Measurements from ENCODE around the gene GLB1L2.

DNA sequence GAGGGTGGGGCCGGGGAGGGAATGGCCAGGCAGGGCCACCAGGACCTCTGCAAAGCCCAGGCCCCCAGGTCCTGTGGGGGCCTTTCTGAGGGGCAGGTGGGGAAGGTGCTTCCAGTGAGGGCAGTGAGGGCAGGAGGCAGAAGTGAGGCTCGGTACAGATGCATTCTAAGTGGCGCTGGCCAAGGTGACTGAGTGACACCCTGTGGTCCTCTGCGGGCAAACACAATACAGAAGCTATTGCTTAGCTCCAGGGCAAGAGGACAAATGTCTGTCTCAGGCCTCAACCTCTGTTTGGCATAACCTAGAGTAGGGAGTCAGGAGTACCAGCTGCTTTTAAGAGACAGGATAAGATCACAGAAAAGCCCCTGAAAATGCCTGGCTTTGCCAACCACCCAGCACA, 49.0 kb downstream of the GLB1L2 start:
- TF ChIP-seq, protein P1, sequence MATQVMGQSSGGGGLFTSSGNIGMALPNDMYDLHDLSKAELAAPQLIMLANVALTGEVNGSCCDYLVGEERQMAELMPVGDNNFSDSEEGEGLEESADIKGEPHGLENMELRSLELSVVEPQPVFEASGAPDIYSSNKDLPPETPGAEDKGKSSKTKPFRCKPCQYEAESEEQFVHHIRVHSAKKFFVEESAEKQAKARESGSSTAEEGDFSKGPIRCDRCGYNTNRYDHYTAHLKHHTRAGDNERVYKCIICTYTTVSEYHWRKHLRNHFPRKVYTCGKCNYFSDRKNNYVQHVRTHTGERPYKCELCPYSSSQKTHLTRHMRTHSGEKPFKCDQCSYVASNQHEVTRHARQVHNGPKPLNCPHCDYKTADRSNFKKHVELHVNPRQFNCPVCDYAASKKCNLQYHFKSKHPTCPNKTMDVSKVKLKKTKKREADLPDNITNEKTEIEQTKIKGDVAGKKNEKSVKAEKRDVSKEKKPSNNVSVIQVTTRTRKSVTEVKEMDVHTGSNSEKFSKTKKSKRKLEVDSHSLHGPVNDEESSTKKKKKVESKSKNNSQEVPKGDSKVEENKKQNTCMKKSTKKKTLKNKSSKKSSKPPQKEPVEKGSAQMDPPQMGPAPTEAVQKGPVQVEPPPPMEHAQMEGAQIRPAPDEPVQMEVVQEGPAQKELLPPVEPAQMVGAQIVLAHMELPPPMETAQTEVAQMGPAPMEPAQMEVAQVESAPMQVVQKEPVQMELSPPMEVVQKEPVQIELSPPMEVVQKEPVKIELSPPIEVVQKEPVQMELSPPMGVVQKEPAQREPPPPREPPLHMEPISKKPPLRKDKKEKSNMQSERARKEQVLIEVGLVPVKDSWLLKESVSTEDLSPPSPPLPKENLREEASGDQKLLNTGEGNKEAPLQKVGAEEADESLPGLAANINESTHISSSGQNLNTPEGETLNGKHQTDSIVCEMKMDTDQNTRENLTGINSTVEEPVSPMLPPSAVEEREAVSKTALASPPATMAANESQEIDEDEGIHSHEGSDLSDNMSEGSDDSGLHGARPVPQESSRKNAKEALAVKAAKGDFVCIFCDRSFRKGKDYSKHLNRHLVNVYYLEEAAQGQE (IDR thresholded peaks at IDR 0.05; ENCODE audit: insufficient read depth in 1 of 2, low read depth in 2 of 2, low read length in 2 of 2): no peak
- TF ChIP-seq POLR2AphosphoS5 (IDR thresholded peaks at IDR 0.05; ENCODE audit: low read depth, low read length): no peak

Measured in PFSK-1 (cell line).